GM21576 (cell line): ENCODE data around the gene NTNG2.
"Not testable (repeated sequence)": the region's sequence is repeated elsewhere in the genome, so short reads cannot be mapped to it uniquely, and the experiment has no call there.

Experiments used
- ATAC-seq: cut with Tn5 transposase; IDR thresholded peaks from one replicate; pipeline ENCODE4 v1.9.1; 2021; ENCODE audit warnings: mild to moderate bottlenecking, moderate library complexity; ENCODE audit not compliant: unreplicated experiment

NTNG2 gene, protein sequence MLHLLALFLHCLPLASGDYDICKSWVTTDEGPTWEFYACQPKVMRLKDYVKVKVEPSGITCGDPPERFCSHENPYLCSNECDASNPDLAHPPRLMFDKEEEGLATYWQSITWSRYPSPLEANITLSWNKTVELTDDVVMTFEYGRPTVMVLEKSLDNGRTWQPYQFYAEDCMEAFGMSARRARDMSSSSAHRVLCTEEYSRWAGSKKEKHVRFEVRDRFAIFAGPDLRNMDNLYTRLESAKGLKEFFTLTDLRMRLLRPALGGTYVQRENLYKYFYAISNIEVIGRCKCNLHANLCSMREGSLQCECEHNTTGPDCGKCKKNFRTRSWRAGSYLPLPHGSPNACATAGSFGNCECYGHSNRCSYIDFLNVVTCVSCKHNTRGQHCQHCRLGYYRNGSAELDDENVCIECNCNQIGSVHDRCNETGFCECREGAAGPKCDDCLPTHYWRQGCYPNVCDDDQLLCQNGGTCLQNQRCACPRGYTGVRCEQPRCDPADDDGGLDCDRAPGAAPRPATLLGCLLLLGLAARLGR

GRCh38 chr9:132161743-132162184, at the start of gene NTNG2:
Gene NTNG2, plus strand, starts transcription at chr9:132162058. Its CDS starts 4,774 bp downstream, at chr9:132166832.
- ATAC-seq: no peak

- ATAC-seq: no peak
Observed at GRCh38 chr9:132114102-132114707, 47.7 kb upstream of the NTNG2 start.

DNA sequence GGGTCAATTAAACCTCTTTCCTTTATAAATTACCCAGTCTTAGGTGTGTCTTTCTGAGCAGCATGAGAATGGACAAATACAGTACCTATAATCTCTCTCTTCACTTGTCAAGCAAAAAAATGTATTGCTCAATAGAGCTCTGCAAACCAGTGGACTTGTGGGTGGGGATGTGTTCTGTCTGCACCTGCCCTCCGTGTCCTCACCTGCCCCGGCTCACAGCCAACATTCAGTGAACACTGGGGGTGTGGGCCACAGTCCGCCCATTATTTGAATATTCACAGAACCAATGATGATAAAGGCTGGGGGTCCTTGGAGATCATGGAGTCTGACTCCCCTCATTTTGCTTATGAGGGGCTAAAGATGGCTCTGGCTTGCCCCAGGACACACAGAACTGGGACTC, 45.3 kb upstream of the NTNG2 start:
- ATAC-seq: no peak

GRCh38 chr9:132117694-132118093, 44.2 kb upstream of the NTNG2 start:
- ATAC-seq: no peak

GRCh38 chr9:132121021-132121420, 40.8 kb upstream of the NTNG2 start:
- no peak for ATAC-seq

GRCh38 chr9:132124800-132125199, 37.1 kb upstream of the NTNG2 start:
- ATAC-seq: no peak

GRCh38 chr9:132125361-132125760, 36.5 kb upstream of the NTNG2 start:
- no peak for ATAC-seq

DNA sequence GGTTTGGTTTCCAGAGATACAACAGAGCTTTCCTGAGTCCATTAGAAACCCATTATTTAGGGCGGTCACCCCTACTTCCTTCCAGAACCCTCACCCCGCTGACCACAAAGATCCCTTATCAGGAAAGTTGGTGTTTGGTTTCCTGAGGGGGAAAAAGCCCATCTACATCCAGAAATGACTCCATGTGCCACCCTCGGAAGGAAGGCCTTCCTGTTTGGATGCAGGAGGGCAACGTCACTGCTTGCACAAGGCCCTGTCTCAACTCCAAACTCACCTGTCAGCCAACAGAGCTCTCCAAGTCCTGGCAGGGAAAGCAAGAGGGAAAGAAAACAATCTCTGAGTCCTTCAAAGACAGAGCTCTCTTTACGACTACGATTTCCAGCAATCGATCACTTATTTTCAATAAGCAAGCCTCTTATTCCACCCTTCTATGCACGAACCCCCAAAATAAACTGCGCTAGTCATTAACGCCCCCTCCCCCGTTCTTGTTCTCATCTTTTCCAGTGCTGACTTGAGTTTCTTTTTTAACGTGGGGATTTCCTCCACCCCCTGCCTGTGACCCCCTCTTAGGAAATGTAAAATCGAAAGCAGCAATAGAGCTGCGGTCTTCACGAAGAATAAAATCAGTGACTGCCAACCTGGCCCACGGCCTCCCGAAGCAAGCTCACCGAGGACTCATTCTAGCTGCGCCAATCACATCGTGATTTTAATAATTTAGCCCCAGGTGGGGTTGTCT, 35.7 kb upstream of the NTNG2 start:
- ATAC-seq: no peak

DNA sequence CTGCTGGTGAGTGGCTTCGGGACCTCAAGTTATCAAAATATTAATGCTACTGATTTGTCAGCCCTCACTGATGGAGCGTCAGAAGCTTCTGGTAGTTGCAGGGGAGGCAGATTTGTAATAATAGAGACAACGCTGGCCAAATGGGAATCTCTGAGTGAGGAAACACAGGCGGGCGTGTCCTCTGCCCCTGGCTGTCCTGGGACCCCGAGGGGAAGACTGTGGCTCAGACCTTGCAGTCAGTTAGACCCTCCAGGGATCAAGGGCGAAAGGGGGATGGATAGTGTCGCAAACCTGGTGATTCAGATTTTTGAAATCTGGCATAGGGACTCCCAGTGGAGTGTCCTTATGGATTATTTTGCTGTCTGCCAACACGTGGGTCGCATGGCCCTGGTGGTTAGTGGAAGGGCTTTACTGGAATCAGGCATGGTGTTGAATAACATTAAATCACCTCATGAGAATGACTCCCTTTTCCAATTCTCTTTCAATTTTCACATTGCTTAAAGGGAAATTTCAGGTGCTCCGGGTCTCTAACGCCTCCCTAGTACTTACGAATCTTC, 35.1 kb upstream of the NTNG2 start:
- no peak for ATAC-seq

DNA sequence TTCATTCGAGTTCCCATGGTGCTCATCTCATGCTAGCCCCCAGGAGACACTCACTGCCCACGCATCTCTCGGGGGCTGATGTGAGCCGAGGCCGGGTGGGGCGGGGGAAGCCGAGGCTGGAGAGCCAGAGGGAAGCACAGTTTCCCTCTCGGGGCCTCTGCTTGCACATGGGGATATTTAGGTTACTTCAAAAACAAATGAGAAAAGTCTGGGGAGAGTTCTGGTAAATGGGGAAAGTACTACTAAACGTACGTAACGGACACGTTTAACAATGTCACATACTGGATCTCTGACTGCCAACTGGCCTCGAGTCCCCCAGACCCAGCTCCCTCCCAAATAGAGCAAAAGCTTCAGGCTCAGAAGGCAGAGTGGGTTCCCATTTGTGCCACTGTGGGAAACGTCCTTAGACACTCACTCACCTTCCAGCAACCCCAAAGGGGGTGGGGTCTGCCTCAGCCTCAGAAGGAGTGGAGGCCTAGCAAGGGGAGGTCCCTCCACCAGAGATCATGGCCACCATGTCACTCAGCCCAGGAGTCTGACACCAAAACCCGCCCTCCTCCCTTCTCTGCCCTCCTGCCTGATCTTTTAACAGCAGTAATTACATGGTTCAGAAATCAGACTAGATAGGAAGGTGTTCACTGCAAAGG, 33.8 kb upstream of the NTNG2 start:
- no peak for ATAC-seq

DNA sequence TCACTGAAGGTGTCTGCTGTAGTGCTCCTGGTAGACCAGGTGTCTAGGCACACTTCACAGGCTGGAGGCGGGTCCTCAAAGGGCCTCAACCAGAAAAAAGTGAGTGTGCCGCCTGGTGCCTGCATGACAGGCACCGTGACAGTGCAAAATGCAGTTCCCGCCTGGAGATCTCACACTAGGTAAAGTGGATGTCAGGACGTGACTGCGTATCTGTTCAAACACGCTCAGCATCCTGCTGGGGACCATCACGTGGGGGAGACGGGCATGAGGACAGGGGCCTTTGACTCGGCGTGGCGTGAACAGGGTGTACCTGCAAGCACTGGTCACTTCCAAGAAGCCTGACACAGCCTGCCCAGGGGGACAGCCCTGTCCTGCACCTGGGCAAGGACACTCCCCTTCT, 32.3 kb upstream of the NTNG2 start:
- no peak for ATAC-seq

GRCh38 chr9:132134085-132134484, 27.8 kb upstream of the NTNG2 start:
- ATAC-seq: not testable (repeated sequence)

- no peak for ATAC-seq
Observed at GRCh38 chr9:132135456-132135855, 26.4 kb upstream of the NTNG2 start.

GRCh38 chr9:132136151-132136780, 25.6 kb upstream of the NTNG2 start:
- no peak for ATAC-seq

DNA sequence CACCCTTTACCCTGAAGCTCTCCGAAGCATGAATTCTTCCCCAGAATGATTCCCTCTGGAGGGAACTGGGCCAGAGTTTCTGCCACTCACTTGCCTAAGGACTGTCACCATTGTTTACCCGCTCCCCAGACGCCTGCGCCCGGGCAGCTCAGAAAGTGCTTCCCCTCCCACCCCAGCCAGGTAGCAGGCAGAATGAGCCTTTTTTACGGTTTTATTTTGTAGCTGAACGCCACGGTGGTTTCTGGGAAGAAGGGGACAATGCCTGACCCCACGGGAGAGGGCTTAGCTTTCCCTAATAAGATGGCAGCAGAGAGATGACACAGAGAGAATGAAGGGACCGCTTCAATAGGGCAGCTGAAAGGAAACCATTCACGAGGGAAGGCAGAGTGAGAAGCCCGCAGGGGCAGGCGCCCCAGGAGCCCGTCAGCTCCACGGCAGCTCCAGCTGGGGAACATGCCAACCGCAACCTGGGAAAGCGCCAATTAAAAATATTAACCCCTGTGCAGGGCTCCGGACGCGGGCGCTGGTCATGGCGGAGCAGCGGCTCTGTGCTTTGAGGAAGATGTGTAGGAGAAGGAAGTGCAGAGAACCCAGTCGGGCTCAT, 20.4 kb upstream of the NTNG2 start:
- ATAC-seq: no peak

GRCh38 chr9:132141948-132142594, 19.8 kb upstream of the NTNG2 start:
- ATAC-seq: no peak

DNA sequence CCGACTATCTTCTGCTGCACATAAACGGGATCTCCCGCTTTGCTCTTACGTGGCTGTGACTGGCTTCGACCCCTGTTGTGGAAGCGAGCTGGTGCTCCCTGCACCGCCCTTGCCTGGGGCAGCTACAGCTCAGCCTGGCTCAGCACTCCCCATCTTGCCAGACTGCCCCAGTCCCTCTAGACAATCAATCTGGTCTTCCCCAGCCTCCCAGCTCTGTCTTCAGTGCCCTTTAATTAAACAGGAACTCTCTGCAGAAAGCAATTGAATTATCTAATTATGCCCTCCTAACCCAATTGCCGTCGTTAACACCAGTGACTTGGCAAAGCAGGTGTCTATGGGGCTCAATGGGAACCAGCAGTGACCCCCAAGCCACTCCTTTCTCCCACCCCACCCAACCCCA, 18.9 kb upstream of the NTNG2 start:
- ATAC-seq: no peak

- ATAC-seq: no peak
Observed at GRCh38 chr9:132143359-132143758, 18.5 kb upstream of the NTNG2 start.

- ATAC-seq: no peak
Observed at GRCh38 chr9:132144708-132145365, 17.0 kb upstream of the NTNG2 start.
